Kidney epithelial cell (primary cell): ENCODE measurements around the gene KANK4. TPM values are rescaled to one million over a fixed set of nuclear protein-coding genes. Genes with fewer than 3 reads are reported as not detected.

Experiments
- DNase-seq: peaks from one replicate; pipeline ENCODE4 v3.0.0-alpha.2; 2010; ENCODE audit warnings: low read depth
- H3K27me3 ChIP-seq: 2 replicates; pipeline ENCODE4 v1.6.0; 2011; ENCODE audit warnings: low read length; ENCODE audit not compliant: control insufficient read depth, insufficient read depth
- H3K36me3 ChIP-seq: 2 replicates; pipeline ENCODE4 v1.5.1; 2011; ENCODE audit warnings: low read length; ENCODE audit not compliant: control insufficient read depth, insufficient read depth
- H3K4me3 ChIP-seq: 2 replicates; pipeline ENCODE4 v1.5.1; 2011; ENCODE audit warnings: low read depth, mild to moderate bottlenecking, control low read depth, low read length
- total RNA-seq: library from RNA; depleted of rRNA; stranded (reverse); fragments of >200 nt; gene quantifications from 2 replicates; pipeline ENCODE4 v1.2.3, GENCODE V29; 2015
- TF ChIP-seq, protein P1 (sequence below): IDR thresholded peaks from 2 replicates; pipeline ENCODE4 v1.5.1; 2011; ENCODE audit warnings: mild to moderate bottlenecking, moderate library complexity, low read length, control low read depth, inconsistent platforms; ENCODE audit not compliant: insufficient read depth, poor library complexity, severe bottlenecking

Gene KANK4
- total RNA-seq, 1 donor from 2014 or later: 10.1 TPM

DNA sequence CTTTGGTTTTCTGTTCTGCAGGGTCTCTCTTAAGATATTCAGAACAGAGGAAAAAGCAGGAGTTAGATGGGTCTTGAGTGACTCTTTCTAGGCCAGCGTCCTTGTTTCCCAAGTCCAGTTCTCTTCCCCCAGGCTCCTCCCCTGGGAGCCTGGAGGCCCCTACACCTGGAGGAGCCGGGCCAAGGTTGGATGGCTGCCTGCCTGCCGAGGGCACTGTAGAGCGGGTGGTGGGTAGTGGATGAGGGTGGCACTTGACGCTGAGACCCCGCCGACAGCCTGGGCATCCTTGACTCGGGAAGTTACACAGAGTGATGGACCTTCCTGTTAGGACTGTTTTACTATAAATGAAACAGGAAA, 17.4 kb upstream of the KANK4 start:
- no peak for DNase-seq
- H3K27me3 ChIP-seq: no peaks in the 10 kb centered on the region
- no peaks in the 10 kb centered on the region for H3K36me3 ChIP-seq
- TF ChIP-seq, protein P1, sequence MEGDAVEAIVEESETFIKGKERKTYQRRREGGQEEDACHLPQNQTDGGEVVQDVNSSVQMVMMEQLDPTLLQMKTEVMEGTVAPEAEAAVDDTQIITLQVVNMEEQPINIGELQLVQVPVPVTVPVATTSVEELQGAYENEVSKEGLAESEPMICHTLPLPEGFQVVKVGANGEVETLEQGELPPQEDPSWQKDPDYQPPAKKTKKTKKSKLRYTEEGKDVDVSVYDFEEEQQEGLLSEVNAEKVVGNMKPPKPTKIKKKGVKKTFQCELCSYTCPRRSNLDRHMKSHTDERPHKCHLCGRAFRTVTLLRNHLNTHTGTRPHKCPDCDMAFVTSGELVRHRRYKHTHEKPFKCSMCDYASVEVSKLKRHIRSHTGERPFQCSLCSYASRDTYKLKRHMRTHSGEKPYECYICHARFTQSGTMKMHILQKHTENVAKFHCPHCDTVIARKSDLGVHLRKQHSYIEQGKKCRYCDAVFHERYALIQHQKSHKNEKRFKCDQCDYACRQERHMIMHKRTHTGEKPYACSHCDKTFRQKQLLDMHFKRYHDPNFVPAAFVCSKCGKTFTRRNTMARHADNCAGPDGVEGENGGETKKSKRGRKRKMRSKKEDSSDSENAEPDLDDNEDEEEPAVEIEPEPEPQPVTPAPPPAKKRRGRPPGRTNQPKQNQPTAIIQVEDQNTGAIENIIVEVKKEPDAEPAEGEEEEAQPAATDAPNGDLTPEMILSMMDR: no peak
- H3K4me3 ChIP-seq: no peak overlapping the region

DNA sequence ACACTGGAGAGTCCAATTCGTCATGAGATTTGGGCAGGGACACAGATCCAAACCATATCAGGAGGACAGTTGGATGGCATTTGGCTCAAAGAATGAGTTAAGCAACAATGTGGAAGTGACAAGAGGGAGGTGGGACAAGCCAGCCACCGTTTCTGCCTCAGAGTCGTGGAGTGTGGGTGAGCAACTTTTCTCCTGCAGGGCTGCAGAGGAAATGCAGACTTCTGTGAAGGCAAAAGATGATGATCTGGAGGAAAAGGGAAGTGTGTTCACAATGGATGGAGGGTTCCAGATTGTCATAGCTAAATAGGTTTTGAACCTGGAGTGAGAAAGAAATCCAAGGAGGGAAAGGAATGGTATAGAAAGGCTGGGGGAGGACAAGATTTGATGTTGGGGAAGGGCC, 16.4 kb upstream of the KANK4 start:
- TF ChIP-seq, protein P1: no peak
- no peak overlapping the region for H3K4me3 ChIP-seq
- no peaks in the 10 kb centered on the region for H3K27me3 ChIP-seq
- no peak for DNase-seq
- no peaks in the 10 kb centered on the region for H3K36me3 ChIP-seq

DNA sequence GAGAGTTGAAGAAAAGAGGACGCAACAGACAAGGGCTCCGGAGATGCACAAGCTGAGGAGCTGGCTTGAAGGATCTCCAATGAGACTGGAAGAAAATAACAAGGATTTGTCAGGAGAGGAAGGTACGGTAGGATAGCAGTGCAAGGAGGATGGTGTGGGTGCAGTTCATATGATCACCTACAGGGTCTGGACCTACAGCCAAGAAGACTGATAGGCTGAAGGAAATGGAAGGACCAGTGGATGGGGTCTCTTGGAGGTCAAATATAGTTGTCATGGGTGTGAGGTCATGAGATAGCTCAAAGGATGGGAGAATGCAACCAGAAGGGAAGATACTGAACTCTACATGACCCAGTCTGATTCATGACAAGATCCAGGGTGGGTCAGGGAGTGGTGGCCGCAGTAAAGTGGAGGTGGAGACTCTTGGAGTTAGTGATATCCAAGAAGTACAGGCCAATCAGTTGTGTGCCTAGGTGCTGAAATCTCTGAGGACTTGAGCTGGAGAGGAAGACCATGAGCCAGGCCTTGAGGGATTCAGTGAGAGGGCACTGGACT, 15.3 kb upstream of the KANK4 start:
- TF ChIP-seq, protein P1: no peak
- H3K36me3 ChIP-seq: no peaks in the 10 kb centered on the region
- DNase-seq: no peak
- H3K27me3 ChIP-seq: no peaks in the 10 kb centered on the region
- no peak overlapping the region for H3K4me3 ChIP-seq

DNA sequence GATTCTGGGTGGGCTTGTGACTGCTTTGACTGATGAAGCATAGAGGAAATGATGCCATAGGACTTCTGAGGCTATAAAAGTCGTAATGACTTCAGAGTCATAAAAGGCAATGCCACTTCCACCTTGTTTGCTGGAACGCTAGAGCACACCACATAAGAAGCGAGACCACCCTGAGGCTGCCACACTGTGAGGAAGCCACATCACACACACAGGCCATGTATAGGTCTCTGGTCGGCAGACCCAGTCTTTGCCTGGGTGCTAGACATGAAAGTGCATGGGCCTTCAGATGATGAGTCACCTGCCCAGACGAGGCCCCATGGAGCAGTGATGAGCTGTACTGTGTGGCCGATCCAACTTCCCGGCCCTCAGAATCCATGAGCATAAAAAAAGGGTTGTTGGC, 14.2 kb upstream of the KANK4 start:
- DNase-seq: no peak
- H3K27me3 ChIP-seq: no peaks in the 10 kb centered on the region
- H3K4me3 ChIP-seq: no peak overlapping the region
- no peaks in the 10 kb centered on the region for H3K36me3 ChIP-seq
- TF ChIP-seq, protein P1: no peak

DNA sequence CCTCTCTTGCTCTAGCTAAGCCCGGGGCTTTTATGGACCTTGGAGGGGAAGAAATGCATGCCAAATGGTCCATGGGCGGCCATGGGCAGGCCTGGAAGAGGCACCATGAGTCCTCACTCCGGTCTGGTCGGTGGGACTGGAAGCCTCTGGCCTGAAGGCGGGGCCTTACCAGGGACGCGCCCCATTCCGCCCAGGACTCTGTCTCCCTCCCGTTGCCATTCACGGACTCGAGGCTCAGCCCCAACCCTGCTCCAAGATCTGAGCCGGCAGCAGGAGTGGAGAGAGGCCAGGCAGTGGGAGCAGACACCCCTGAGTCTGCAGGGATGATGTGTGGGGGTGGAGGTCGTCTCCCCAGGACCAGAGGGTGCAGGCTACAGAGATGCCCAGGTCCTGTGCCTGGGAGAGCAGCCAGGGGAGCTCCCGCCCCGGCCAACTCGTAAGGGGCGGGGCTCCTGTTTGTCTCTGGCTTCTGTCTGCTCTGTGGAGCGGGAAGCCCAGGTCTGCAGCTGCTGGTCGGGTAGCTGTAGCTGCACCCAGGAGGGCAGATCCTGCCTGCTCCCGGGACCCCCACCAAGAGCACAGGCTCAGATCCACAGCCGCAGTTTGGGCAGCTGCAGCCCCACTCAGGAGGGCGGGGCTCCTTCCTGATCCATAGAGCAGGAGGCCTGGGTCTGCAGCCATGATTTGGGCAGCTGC, 8.3 kb upstream of the KANK4 start:
- H3K27me3 ChIP-seq: no peaks in the 10 kb centered on the region
- TF ChIP-seq, protein P1: no peak
- H3K4me3 ChIP-seq: no peak overlapping the region
- DNase-seq: no peak
- no peaks in the 10 kb centered on the region for H3K36me3 ChIP-seq

DNA sequence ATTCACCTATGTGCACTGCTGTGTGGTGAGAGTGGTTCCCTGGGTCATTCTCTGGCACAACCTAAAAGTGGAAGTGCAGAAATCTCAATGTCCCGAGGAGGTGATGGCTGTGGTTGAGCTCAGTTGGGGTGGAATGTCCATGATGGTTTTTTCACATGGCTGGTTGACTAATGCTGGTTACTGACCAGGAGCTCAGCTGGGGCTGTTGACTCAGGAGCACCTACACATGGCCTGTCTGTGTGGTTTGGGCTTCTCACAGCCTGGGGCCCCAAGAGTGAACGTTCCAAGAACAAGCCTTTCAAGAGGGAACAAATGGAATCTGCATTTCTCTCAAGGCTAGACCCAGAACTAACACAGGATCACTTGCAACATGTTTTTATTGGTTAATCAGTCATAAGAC, 6.4 kb upstream of the KANK4 start:
- H3K36me3 ChIP-seq: no peaks in the 10 kb centered on the region
- no peak overlapping the region for H3K4me3 ChIP-seq
- DNase-seq: peak; percentile 59
- H3K27me3 ChIP-seq: no peaks in the 10 kb centered on the region
- TF ChIP-seq, protein P1: no peak
